SIG-M5 (cell line): ENCODE measurements around the gene MASTL.
"Not testable (repeated sequence)": the region's sequence is repeated elsewhere in the genome, so short reads cannot be mapped to it uniquely, and the experiment has no call there.

Source experiments
- DNase-seq: peaks from one replicate; lab custom pipeline; 2025; lab: John Stamatoyannopoulos, UW

MASTL gene

DNA sequence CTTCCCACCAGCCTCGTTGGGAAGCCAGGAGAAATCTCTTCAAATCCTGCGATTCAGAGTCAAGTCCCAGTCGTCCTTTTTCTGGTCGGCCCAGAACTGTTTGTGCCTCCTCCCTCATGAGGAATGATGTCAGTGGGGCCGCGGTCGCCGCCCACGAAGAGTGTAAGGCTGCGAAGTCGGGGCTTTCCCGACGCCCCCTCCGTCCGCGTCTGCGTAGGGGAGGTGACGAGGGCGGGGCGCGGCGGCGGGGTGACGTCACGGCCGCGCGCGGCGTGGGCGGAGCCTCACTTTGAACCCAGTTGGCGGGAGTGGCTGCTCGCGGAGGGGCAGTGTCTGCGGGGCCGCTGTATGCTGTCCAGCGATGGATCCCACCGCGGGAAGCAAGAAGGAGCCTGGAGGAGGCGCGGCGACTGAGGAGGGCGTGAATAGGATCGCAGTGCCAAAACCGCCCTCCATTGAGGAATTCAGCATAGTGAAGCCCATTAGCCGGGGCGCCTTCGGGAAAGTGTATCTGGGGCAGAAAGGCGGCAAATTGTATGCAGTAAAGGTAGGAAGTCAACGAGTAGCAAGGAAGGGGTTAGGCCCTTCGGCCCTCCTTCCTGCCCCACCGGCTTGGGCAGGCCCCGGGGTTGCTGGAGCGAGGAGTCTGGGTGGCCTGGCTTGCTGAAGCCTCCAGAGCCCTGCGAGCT, at the start of gene MASTL:
TSS of gene MASTL (plus strand) at position 287 of the 689 bp plus-strand sequence. CDS start at position 362, 75 bp downstream.
- DNase-seq: no peak

DNA sequence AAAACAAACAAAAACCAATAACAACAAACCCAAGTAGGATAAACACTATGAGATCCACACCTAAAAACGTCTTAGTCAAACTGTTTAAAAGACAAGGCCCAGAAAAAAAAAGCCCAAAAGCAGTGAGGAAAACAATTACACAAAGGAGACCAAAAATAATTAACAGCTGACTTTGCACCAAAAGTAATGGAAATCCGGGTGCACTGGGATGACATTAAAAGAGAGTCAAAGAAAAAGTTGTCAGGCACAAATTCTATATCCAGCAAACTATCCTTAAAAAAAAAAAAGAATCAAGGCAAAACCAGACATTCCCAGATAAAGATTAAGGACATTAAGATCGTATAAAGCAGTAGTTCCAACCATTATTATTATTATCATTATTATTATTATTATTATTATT, 47.0 kb upstream of the MASTL start:
- no peak for DNase-seq

DNA sequence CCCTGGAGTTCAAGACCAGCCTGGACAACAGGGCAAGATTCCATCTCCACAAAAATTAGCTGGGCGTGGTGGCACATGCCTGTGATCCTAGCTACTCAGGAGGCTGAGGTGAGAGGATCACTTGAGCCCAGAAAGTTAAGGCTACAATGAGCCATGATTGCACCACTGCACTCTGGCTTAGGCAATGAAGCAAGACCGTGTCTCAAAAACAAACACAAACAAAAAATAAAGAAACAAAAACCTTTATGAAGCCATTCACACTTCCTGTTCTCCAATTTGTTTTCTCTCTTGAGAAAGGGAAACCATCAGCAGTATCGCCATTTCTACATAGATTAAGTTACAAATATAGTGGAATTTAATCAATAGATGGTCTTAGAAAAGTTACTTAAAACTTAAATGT, 20.8 kb upstream of the MASTL start:
- DNase-seq: no peak

GRCh38 chr10:27138277-27138676, 16.9 kb upstream of the MASTL start:
- no peak for DNase-seq

- no peak for DNase-seq
These were observed 11.5 kb upstream of the MASTL start for GRCh38 chr10:27143686-27144085.

GRCh38 chr10:27145937-27146336, 9.2 kb upstream of the MASTL start:
- no peak for DNase-seq

DNA sequence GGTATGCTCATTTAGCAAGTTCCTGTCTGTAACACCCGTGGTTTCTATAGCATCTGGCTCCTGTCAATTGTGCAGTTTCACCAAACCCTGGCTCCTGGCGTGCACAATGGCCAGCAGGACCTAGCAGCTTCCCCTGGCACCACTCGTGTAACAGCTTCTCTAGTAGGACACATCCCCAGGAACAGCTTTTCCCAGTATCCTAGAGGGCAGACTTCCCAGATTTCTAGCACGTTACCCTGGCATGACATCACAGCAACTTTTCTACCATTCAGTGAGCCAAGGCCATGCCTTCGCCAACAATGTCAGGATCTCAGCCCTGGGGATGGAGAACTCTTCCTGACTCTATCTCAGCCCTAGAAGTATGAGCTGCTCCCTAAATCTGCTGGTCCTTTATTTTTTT, 7.5 kb upstream of the MASTL start:
- no peak for DNase-seq

GRCh38 chr10:27150261-27150660, 4.9 kb upstream of the MASTL start:
- DNase-seq: no peak

DNA sequence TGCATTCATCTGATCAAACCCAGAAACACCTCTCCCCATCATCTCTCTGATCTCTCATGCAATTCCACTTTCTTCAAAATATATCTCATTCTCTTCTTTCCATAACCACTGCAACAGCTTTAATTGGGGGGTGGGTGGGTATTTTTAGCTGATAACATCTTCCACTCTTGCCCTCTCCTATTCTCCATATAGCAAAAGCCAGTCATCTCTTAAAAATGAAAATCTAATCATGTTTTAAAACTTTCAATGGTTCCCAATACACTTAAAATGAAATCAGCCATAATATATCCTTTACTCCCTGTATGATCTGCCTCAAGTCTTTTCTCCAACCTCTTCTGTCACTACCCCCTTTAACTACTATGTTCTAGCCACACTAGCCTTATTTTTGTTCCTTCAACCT, 2.5 kb upstream of the MASTL start:
- DNase-seq: no peak

DNA sequence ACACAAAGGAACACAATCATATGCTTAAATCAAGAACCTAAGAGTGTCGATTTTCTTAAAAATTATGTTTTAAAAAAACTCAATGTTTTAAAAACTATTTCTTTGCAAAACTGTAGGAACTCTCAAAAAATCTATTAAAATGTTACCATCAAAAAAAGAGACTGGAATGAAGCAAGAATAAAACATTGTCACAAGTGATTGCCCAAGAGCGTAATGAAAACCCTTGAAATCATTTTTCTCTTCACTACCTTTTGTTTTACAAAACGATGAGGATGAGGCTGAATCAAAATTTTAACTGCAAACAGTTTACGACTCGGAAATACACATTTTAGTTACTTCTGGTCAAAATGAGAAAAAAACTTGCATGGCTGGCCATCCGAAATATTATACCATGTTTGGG, 1.8 kb upstream of the MASTL start:
- no peak for DNase-seq

DNA sequence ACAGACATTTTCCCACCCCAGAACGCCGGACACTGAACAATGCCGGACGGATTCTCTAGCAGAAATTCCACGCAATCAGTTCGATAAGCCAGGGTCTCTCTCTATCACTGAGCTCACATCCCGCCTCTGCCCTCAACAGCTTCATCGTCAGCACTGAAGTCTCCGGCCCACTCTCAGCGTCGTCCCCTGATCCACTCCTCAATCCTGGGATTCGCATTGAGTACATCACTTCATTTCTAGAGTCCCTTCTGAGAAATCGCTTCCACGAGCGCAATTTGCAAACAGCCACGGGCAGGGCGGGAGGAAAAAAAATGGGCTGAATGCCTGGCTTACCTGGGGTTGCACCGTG, 1.3 kb upstream of the MASTL start:
- DNase-seq: no peak

GRCh38 chr10:27156566-27156965, 1.4 kb downstream of the MASTL start:
- not testable (repeated sequence) for DNase-seq

DNA sequence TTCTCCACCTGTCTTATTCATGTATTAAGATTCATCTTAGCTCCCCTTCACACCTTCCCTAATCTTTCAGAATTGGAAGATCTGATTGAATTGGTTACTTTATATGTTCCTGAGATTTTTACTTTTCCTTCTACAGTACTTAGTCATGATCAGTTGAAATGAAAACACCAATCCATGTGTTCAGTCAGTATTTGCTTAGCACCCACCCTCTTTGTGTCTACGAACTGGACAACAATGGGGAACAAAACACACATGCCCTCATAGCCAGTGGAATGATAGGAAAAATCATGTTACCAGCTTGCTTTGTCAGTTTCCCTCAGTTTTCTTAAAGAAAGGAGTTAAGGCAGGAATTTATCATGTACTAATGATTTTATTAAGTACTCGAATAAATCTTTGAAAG, 2.0 kb downstream of the MASTL start:
- no peak for DNase-seq

DNA sequence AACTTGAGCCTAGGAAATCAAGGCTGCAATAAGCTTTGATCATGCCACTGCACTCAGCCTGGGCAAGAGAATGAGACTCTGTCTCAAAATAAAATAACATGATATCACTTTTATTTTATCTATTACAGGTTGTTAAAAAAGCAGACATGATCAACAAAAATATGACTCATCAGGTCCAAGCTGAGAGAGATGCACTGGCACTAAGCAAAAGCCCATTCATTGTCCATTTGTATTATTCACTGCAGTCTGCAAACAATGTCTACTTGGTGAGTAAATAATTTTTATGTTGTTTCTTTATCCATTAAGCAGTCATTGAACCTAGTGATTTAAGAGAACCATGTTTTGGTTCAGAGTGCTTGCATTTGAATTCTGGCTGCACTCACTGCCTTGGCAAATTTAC, 3.3 kb downstream of the MASTL start:
- no peak for DNase-seq

DNA sequence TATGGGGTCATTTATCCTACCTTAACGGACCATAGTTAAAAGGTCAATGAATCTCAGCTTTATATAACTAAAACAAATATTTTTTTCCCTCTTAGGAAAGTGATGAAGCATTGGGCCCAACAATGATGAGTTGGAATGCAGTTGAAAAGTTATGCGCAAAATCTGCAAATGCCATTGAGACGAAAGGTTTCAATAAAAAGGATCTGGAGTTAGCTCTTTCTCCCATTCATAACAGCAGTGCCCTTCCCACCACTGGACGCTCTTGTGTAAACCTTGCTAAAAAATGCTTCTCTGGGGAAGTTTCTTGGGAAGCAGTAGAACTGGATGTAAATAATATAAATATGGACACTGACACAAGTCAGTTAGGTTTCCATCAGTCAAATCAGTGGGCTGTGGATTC, 14.7 kb downstream of the MASTL start:
- DNase-seq: no peak

GRCh38 chr10:27188259-27188658, 33.1 kb downstream of the MASTL start:
- no peak for DNase-seq

DNA sequence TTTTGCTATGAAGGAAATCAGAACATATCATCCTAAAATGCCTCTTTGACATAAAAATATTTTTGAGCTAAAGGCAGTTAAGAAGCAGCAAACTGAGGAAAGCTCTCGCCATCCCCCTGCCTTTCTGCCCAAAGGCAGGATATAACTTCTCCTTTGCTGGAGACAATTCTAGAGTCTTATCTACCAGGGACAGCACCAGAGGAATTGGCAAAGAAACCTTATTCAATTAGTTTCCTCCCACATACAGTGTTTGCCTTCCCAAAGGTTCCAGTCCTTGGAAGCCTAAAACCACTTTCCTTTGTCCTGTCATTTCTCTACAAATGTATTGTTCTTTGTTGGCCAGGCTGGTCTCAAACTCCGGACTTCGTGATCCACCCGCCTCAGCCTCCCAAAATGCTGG, 33.7 kb downstream of the MASTL start:
- no peak for DNase-seq

DNA sequence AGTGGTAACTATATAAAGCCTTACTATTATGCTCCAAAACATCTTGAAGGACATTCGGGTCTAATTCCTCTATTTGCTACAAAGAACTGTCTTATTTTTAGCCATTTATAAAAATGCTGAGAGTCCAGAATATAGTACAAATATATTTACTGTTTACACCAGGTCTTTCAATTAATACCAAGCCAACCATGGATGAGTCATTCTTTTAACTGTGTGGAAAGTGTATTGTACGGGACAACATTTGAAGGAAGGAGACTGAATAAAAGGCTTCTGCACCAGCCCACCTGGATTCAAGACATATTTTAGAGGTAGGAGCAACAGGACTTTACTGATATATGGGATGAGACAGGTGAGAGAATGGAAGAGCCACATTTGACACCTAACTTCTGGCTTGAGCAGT, 35.4 kb downstream of the MASTL start:
- DNase-seq: no peak

DNA sequence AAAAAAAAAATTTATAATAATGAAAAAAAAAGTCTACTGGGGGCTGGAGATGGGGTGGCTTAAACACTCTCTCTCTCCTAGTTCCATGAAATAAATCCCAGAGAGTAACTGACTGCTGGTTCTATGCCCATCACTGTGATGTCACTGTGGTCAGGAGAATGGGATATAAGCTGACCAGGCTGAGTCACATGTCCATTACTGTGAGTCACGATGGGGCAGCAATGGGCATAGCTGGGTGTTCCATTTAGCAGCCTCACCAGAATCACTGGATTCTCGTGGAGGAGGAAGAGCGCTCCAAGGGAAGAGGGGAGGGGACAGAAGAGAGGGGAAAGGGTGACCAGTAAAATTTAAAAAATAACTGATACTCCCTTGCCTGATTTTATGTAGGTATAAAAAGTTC, 37.1 kb downstream of the MASTL start:
- no peak for DNase-seq

DNA sequence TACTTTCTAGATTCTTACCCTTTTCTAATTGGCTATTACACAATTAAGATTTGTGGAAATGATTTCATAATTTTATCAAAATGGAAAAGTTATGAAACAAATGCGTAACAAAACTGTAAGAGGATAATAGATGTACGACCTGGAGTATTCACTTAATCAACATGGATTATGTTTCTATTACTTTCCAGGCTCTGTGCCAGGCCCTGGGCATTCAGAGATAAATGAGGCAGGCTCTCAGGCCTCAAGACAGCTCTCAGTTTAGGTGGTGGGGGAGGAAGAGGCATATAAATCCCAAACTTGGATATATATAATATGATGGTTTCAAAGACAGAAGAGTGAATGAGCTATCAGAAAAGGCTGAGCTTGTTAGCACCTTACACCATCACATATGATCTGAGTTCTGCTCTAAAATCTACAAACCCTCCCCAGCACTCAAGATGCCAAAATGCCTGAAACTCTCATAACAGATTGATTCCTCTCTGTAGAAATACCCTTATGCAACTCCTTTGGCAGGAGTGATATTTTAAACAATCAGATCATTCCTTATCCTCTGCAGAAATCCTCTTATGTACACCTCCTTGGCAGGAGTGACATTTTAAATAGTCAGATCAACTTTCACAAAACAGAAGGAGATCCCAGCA, 42.9 kb downstream of the MASTL start:
- DNase-seq: no peak

DNA sequence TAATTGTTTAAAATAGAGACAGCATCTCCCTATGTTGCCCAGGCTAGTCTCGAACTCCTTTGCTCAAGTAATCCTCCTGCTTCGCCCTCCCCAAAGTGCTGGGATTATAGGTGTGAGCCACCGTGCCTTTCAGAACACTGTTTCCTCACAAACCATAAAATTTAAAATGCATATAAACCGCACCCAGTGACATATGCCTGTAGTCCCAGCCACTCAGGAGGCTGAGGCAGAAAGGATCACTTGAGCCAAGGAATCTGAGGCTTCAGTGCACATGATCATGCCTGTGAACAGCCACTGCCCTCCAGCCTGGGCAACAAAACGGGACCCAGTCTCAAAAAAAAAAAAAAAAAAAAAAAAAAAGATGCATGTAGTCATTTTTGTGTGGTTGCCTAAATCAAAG, 48.7 kb downstream of the MASTL start:
- no peak for DNase-seq

- no peak for DNase-seq
These were observed 52.2 kb downstream of the MASTL start for GRCh38 chr10:27207350-27207749.

- no peak for DNase-seq
These were observed 68.8 kb downstream of the MASTL start for GRCh38 chr10:27223964-27224363.

DNA sequence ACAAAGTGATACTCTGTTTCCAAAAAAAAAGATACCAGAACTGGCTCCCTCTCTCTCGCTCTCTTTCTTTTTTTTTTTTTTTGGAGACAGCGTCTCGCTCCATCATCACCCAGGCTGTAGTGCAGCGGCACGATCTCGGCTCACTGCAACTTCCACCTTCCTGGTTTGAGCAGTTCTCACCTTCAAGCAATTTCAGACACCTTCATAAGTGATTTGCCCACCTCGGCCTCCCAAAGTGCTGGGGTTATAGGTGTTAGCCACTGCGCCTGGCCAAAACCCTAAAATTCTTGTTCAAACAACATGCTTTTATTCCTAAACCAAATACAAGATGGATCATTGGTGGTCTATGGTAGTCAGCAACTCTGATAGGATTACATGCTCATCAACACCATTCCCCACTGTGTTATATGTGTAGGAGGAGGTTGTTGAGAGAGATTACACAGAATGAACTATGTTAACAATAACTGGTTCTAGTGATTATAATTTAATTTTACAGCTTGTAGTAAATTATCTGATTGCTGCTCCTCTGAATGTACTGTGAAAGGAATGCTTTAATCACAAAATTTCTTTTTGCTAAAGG, 69.9 kb downstream of the MASTL start:
- no peak for DNase-seq
